HepG2 (cell line): ENCODE data around the gene VPS37D. TPM values are rescaled to one million over a fixed set of nuclear protein-coding genes. Genes with fewer than 3 reads are reported as not detected.

Experiments used
- ATAC-seq: fragments of 200-7000 bp; cut with Tn5 transposase; 3 replicates; pipeline ENCODE4 v1.9.1; 2020; ENCODE audit warnings: mild to moderate bottlenecking, moderate library complexity
- BruUV-seq: library from RNA; stranded (reverse); fragments of 400-500 nt; replicated peaks from 2 replicates; lab custom pipeline; 2021; lab: Mats Ljungman, UMichigan
- CTCF ChIA-PET: fragments of 300-600 bp; formaldehyde crosslinking; extraction: SDS; loops from one replicate; lab custom pipeline; 2021; ENCODE audit warnings: low total read pairs, inconsistent platforms, low intra/inter-chr PET ratio; lab: Yijun Ruan, JAX
- POLR2A ChIA-PET: fragments of 350-600 bp; sonication (Branson Sonifier 250); formaldehyde crosslinking; loops from one replicate; lab custom pipeline; 2020; ENCODE audit warnings: antibody characterized with exemption, inconsistent platforms; lab: Yijun Ruan, JAX
- DNase-seq: peaks from one replicate; pipeline ENCODE4 v3.0.0-alpha.2; 2015; ENCODE audit warnings: low spot score
- FAIRE-seq: peaks from 3 replicates; lab custom pipeline; 2011; peaks lifted over from hg19 to GRCh38; lab: Jason Lieb, UNC
- H2AFZ ChIP-seq: one replicate; pipeline ENCODE4 v1.6.1; 2011; ENCODE audit warnings: low read length, inconsistent platforms
- H3K27ac ChIP-seq: fragments of 300-600 bp; 3 replicates; pipeline ENCODE4 v1.8.0; 2011; ENCODE audit warnings: mixed run types, mild to moderate bottlenecking, mixed read lengths, low read length, inconsistent platforms; ENCODE audit not compliant: insufficient read depth; ENCODE audit errors: extremely low read length
- H3K27me3 ChIP-seq, 2 experiments: fragments of 200-600 bp in 1 of 2; 2 replicates in 1 of 2; 3 replicates in 1 of 2; pipeline versions ENCODE4 v1.6.0 to v1.8.0; 2011; ENCODE audit warnings: low read length in 2 of 2, mild to moderate bottlenecking in 2 of 2, moderate library complexity in 2 of 2, inconsistent platforms in 1 of 2; ENCODE audit not compliant: insufficient read depth in 2 of 2, control insufficient read depth in 1 of 2
- H3K36me3 ChIP-seq, 2 experiments: fragments of 200-600 bp in 1 of 2; replicated peaks in 1 of 2; 2 replicates in 1 of 2; 3 replicates in 1 of 2; pipeline versions ENCODE4 v1.5.1 to v1.8.0; 2011; ENCODE audit warnings: low read length in 2 of 2, inconsistent platforms in 1 of 2; ENCODE audit not compliant: insufficient read depth in 2 of 2, control insufficient read depth in 1 of 2
- H3K4me1 ChIP-seq: 2 replicates; pipeline ENCODE4 v1.5.1; 2012; ENCODE audit warnings: low read length, inconsistent platforms; ENCODE audit not compliant: insufficient read depth
- H3K4me2 ChIP-seq: 2 replicates; pipeline ENCODE4 v1.6.0; 2011; ENCODE audit warnings: low read depth, low read length, inconsistent platforms
- H3K4me3 ChIP-seq, 3 experiments: fragments of 200-600 bp in 1 of 3; sonication (generic), shearing (Covaris generic) in 1 of 3; replicated peaks in 1 of 3; 2 replicates each; pipeline ENCODE4 v1.5.1; 2011 to 2016; ENCODE audit warnings: low read length in 3 of 3, inconsistent platforms in 2 of 3, low read depth in 2 of 3, mild to moderate bottlenecking in 2 of 3, control low read depth in 1 of 3, mixed read lengths in 1 of 3; ENCODE audit not compliant: insufficient read depth in 1 of 3
- H3K79me2 ChIP-seq: one replicate; pipeline ENCODE4 v1.6.1; 2011; ENCODE audit warnings: low read length, inconsistent platforms; ENCODE audit not compliant: insufficient read depth
- H3K9ac ChIP-seq: 2 replicates; pipeline ENCODE4 v1.6.0; 2011; ENCODE audit warnings: mild to moderate bottlenecking, low read depth, low read length, inconsistent platforms; ENCODE audit not compliant: insufficient read depth
- H3K9me3 ChIP-seq: 2 replicates; pipeline ENCODE4 v1.5.1; 2012; ENCODE audit warnings: mild to moderate bottlenecking, low read length
- H4K20me1 ChIP-seq: 2 replicates; pipeline ENCODE4 v1.6.0; 2011; ENCODE audit warnings: inconsistent platforms, mild to moderate bottlenecking, low read length, moderate library complexity; ENCODE audit not compliant: insufficient read depth
- ASH2L ChIP-seq: fragments of 300-600, 200-600 bp; sonication (generic); IDR thresholded peaks from 2 replicates; pipeline ENCODE4 v1.7.0; 2017; ENCODE audit warnings: low read depth, mild to moderate bottlenecking, moderate library complexity, mixed read lengths, low read length; ENCODE audit not compliant: insufficient read length
- ERF ChIP-seq: IDR thresholded peaks from 2 replicates; pipeline ENCODE4 v1.6.1; 2018; ENCODE audit warnings: missing biosample characterization, missing genetic modification reagents
- HMGA1 ChIP-seq: sonication (generic); formaldehyde crosslinking; conservative IDR thresholded peaks from 2 replicates; pipeline ENCODE4 v1.4.0; 2020; ENCODE audit warnings: missing genetic modification reagents
- JDP2 ChIP-seq: sonication (generic); formaldehyde crosslinking; IDR thresholded peaks from 2 replicates; pipeline ENCODE4 v1.8.1; 2022; ENCODE audit warnings: missing genetic modification reagents, borderline replicate concordance
- MEIS1 ChIP-seq: sonication (generic); formaldehyde crosslinking; IDR thresholded peaks from 2 replicates; pipeline ENCODE4 v1.9.0; 2021; ENCODE audit warnings: mild to moderate bottlenecking, missing genetic modification reagents, moderate library complexity, borderline replicate concordance
- MLXIP ChIP-seq: sonication (generic); formaldehyde crosslinking; IDR thresholded peaks from 2 replicates; pipeline ENCODE4 v1.9.0; 2021; ENCODE audit warnings: missing genetic modification reagents, borderline replicate concordance
- NR2F6 ChIP-seq, 2 experiments: IDR thresholded peaks; 2 replicates each; pipeline ENCODE4 v1.6.1; 2016; ENCODE audit warnings: antibody characterized with exemption in 1 of 2, mild to moderate bottlenecking in 1 of 2
- PAX8 ChIP-seq: sonication (generic); formaldehyde crosslinking; IDR thresholded peaks from 2 replicates; pipeline ENCODE4 v1.8.0; 2022; ENCODE audit warnings: mild to moderate bottlenecking, missing genetic modification reagents, borderline replicate concordance
- PLRG1 ChIP-seq: fragments of 450-650 bp; conservative IDR thresholded peaks from 2 replicates; pipeline ENCODE4 v1.6.1; 2016
- RBAK ChIP-seq: sonication (generic); formaldehyde crosslinking; IDR thresholded peaks from 2 replicates; pipeline ENCODE4 v1.5.1; 2020; ENCODE audit warnings: mild to moderate bottlenecking, missing genetic modification reagents
- XBP1 ChIP-seq: sonication (generic); formaldehyde crosslinking; IDR thresholded peaks from 2 replicates; pipeline ENCODE4 v1.5.0; 2020; ENCODE audit warnings: missing genetic modification reagents
- ZBTB34 ChIP-seq: sonication (generic); formaldehyde crosslinking; IDR thresholded peaks from 2 replicates; pipeline ENCODE4 v1.8.0; 2022; ENCODE audit warnings: mild to moderate bottlenecking, missing genetic modification reagents
- ZNF572 ChIP-seq: sonication (generic); formaldehyde crosslinking; IDR thresholded peaks from 2 replicates; pipeline ENCODE4 v1.5.1; 2020; ENCODE audit warnings: mild to moderate bottlenecking, missing genetic modification reagents
- ZNF644 ChIP-seq: IDR thresholded peaks from 2 replicates; pipeline ENCODE4 v1.6.1; 2016; ENCODE audit warnings: low read depth
- ZNF672 ChIP-seq: sonication (generic); formaldehyde crosslinking; IDR thresholded peaks from 2 replicates; pipeline ENCODE4 v1.8.1; 2022; ENCODE audit warnings: missing genetic modification reagents
- ZNF703 ChIP-seq: sonication (generic); formaldehyde crosslinking; IDR thresholded peaks from 2 replicates; pipeline ENCODE4 v1.5.1; 2020; ENCODE audit warnings: missing genetic modification reagents, mild to moderate bottlenecking, moderate library complexity, borderline replicate concordance
- ZNF761 ChIP-seq: sonication (generic); formaldehyde crosslinking; conservative IDR thresholded peaks from 2 replicates; pipeline ENCODE4 v1.4.0; 2020; ENCODE audit warnings: mild to moderate bottlenecking, missing genetic modification reagents
- ZNF768 ChIP-seq: sonication (generic); formaldehyde crosslinking; IDR thresholded peaks from 2 replicates; pipeline ENCODE4 v1.4.0; 2020; ENCODE audit warnings: missing genetic modification reagents
- WGBS: methylation state at CpG from one replicate; pipeline ENCODE4 v1.1.6; 2017; ENCODE audit warnings: low lambda C conversion rate; 5-methylcytosine and 5-hydroxymethylcytosine counted together
- in situ Hi-C: cut with HindIII; loops from 2 replicates; pipeline ENCODE4 v1.10.0; 2017; ENCODE audit warnings: low pct_unique_long_range_greater_than_20kb; ENCODE audit not compliant: extremely low pct_ligation_motif_present
- intact Hi-C: fragments of 100-400 bp; cut with micrococcal nuclease; formaldehyde crosslinking; loops from one replicate; pipeline ENCODE4 v1.10.0; 2022; ENCODE audit not compliant: unreplicated experiment
- polyA plus RNA-seq, 8 experiments: library from polyadenylated mRNA; depleted of rRNA in 3 of 8; stranded (reverse) in 7 of 8; unstranded in 1 of 8; fragments of >200 nt; fragmentation: Illumina TruSeq in 4 of 8; extraction: Trizol in 4 of 8; gene quantifications; 2 replicates each; pipeline versions ENCODE4 v1.2.1 to v1.2.3, GENCODE V29; 2011 to 2016; ENCODE audit warnings: low read depth in 4 of 8, missing spikeins in 1 of 8, mixed read lengths in 1 of 8; ENCODE audit not compliant: insufficient read depth in 1 of 8
- total RNA-seq, 5 experiments: library from RNA; depleted of rRNA; stranded (reverse); fragments of >200 nt; fragmentation: Illumina TruSeq; extraction: Trizol; gene quantifications; 2 replicates each; pipeline ENCODE4 v1.2.3, GENCODE V29; 2016; ENCODE audit warnings: low read depth in 1 of 5
- TF ChIP-seq, protein P1 (sequence below): IDR thresholded peaks from 2 replicates; pipeline ENCODE4 v1.6.1; 2018; ENCODE audit warnings: missing genetic modification reagents, mild to moderate bottlenecking, missing compliant biosample characterization

The VPS37D gene
- total and polyA plus RNA-seq, 2 of the 13 experiments (the other 11 are each of a cell fraction or from before 2014, with no cell fraction given), result 3.8 to 6.3 TPM

GRCh38 chr7:73683056-73683787 is 15.6 kb downstream of the VPS37D start, which contains the start of the genes BUD23 and DNAJC30:
BUD23 (plus strand) TSS chr7:73683597; CDS start chr7:73683626, 29 bp downstream.
DNAJC30 (minus strand) TSS chr7:73683453; CDS start chr7:73683423, 30 bp downstream.
- in situ Hi-C loops (no loop called here), intact Hi-C loops (loop anchor here (2.0 to 5.0 kb wide), 2 partner anchors 16 to 34 kb away; partner anchors contain the start of genes STX1A and VPS37D)
- DNase-seq (peak; percentile 91), ATAC-seq (peak; percentile 92), FAIRE-seq (peak; percentile 68)
- Histone ChIP-seq H3K4me1 (peaks cover 40% of the 10 kb centered on the region), H3K27me3 (no peaks in the 10 kb centered on the region; a peak in 1 of 5 replicates), H3K79me2 (peaks cover 52% of the 10 kb centered on the region), H4K20me1 (no peaks in the 10 kb centered on the region), H2AFZ (no peak within 1 kb of the TSS), H3K9ac (peak within 1 kb of the TSS; percentile 86), H3K4me2 (peak within 1 kb of the TSS; percentile 80), H3K9me3 (no peaks in the 10 kb centered on the region), H3K27ac (peak within 1 kb of the TSS; percentile 75), H3K36me3 (peaks cover 7 to 22% of the 10 kb centered on the region in 2 experiments), H3K4me3 (peak within 1 kb of the TSS; percentile 91 to 94 (median 92))
- WGBS, result 0% methylated on average over 14 of the region's 68 CpGs
- ChIA-PET POLR2A (interaction anchor here (1.0 to 1.6 kb wide), 5 partner anchors 14 to 60 kb away, joined by 3 to 9 read pairs (median 4); partner anchors contain the start of gene MLXIPL), CTCF (no interaction called here)
- BruUV-seq, result no TSS peak
- TF ChIP-seq ASH2L, result peak; percentile 94
- TF ChIP-seq ZNF761, result no peak
- TF ChIP-seq NR2F6 (IDR thresholded peaks at IDR 0.05), result no peak
- 0 out of 2 replicates have a peak, but pooled peaks have one; percentile 7 for TF ChIP-seq NR2F6 (CRISPR knock-in tag; IDR thresholded peaks at IDR 0.05)
- TF ChIP-seq ZNF572 (CRISPR knock-in tag), result 0 out of 2 replicates have a peak, but pooled peaks have one; percentile 2
- TF ChIP-seq XBP1, result no peak
- TF ChIP-seq MLXIP (CRISPR knock-in tag), result no peak
- no peak for TF ChIP-seq JDP2 (CRISPR knock-in tag)
- TF ChIP-seq ZNF768 (CRISPR knock-in tag), result no peak
- TF ChIP-seq MEIS1, result no peak
- TF ChIP-seq, protein P1, sequence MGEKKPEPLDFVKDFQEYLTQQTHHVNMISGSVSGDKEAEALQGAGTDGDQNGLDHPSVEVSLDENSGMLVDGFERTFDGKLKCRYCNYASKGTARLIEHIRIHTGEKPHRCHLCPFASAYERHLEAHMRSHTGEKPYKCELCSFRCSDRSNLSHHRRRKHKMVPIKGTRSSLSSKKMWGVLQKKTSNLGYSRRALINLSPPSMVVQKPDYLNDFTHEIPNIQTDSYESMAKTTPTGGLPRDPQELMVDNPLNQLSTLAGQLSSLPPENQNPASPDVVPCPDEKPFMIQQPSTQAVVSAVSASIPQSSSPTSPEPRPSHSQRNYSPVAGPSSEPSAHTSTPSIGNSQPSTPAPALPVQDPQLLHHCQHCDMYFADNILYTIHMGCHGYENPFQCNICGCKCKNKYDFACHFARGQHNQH (CRISPR knock-in tag), result 0 out of 2 replicates have a peak, but pooled peaks have one; percentile 3
- TF ChIP-seq PAX8 (CRISPR knock-in tag), result no peak
- TF ChIP-seq RBAK (CRISPR knock-in tag), result no peak
- no peak for TF ChIP-seq ZBTB34 (CRISPR knock-in tag)
- TF ChIP-seq ERF, result peak; percentile 19; the same call in 1 of the 2 replicates
- peak; percentile 12; the same call in 1 of the 2 replicates for TF ChIP-seq ZNF644 (CRISPR knock-in tag)
- no peak for TF ChIP-seq ZNF703 (CRISPR knock-in tag)
- TF ChIP-seq ZNF672 (CRISPR knock-in tag), result no peak
- no peak for TF ChIP-seq HMGA1 (CRISPR knock-in tag)
- TF ChIP-seq PLRG1, result no peak
